ENCODE results near the gene LIPI.

The LIPI gene

DNA sequence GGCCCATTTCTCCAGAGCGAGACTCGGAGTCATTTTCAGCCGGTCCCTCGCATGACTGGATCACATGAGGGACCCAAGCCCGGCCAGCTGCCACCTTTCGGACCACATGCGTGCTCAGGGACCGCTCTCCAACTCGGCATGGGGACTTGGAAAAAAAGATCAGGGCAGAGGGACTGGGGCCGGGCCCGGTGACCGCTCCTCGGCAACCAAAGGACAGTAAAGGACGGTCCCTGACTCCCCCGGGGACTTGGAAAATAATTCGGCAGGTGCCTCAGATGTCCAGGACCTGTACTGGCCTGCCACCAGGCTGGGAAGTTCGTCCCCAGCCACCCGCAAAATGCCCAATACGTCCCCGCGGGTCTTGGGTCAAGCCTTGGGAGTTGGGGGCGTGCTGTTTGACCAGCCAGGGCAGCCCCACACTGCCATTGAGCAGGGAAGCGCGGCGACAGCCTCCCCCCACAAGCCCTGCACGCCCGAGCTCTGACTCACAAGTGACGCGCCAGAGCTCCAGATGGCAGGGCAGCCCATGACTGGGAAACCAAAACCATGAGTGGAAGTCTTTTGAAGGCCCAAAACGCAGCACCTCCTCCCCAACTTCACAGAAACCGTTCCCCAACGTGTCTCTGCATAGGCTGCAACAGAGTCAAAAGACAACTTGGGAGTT lies 134.5 kb downstream of the LIPI start:
- H3K4me3 ChIP-seq (ENCODE audit: low read depth, low read length) = no peak overlapping the region
- no peak for DNase-seq (ENCODE audit: low read depth)
- TF ChIP-seq CTCF (conservative IDR thresholded peaks at IDR 0.05; ENCODE audit: low read depth, low read length) = no peak

DNA sequence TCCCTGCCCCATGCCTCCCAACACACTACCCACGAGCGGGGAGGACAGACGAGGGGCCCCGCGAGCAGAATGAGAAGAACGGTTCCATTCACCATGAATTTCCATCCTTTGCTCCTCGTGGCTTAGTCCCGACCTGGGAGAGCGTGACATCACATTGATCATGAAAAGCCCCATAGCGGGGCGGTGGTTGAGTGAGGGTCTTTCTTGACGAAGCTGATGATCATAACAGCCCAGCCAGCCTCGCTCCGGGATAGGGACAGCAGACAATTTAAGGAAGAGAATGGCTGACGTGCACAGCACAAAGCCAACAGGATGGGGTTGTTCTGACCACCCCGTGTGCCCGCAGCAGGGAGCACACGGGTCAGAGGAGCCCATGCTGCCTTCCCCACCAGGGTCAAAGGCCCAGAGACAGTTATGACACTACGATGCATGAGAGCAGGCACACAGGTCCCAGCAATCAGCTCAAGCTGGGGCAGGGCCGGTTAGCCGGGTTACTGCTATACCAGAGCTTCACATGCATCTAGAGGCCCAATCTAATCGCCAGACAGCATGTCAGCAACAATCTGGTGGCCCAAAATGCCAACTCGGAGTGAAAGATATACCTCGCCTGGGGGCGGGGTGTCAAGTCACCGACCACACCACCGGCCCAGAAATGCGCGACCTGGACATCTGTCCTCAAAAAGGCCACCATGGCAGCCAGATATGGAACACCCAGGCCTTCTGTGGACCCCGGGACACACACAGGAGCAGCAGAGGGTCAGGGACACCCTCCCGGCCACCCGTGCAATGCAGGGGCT lies 135.2 kb downstream of the LIPI start:
- H3K4me3 ChIP-seq (ENCODE audit: low read depth, low read length) = no peak overlapping the region
- TF ChIP-seq CTCF (conservative IDR thresholded peaks at IDR 0.05; ENCODE audit: low read depth, low read length) = no peak
- no peak for DNase-seq (ENCODE audit: low read depth)

DNA sequence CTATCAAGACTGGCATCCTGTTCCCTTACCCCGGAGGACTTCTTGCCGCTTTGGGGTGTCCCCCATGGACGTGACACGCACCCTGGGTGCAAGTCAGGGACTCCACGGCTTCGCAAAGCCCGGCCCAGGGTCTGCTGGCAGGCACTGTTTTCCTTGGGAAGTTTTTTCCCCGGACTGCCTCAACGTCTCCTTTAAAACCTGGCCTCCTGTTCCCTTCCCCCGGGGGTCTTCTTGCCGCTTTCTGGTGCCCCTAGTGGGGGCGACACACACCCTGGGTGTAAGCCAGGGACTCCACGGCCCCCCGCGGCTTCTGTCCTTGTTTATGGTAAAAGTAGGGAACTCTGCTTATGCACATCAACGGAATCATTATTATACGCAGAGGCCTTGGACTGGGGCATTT lies 136.6 kb downstream of the LIPI start:
- no peak overlapping the region for H3K4me3 ChIP-seq (ENCODE audit: low read depth, low read length)
- TF ChIP-seq CTCF (conservative IDR thresholded peaks at IDR 0.05; ENCODE audit: low read depth, low read length) = no peak

GRCh38 chr21:14073615-14074014 lies 137.1 kb downstream of the LIPI start:
- H3K4me3 ChIP-seq (ENCODE audit: low read depth, low read length) = no peak overlapping the region
- TF ChIP-seq CTCF (conservative IDR thresholded peaks at IDR 0.05; ENCODE audit: low read depth, low read length) = no peak
- DNase-seq (ENCODE audit: low read depth) = no peak

More for the DNA sequence above, 136.6 kb downstream of the LIPI start:
- no peak for DNase-seq (ENCODE audit: low read depth)

GRCh38 chr21:14072761-14073535 lies 137.8 kb downstream of the LIPI start:
- TF ChIP-seq CTCF (conservative IDR thresholded peaks at IDR 0.05; ENCODE audit: low read depth, low read length) = no peak
- H3K4me3 ChIP-seq (ENCODE audit: low read depth, low read length) = no peak overlapping the region
- no peak for DNase-seq (ENCODE audit: low read depth)

DNA sequence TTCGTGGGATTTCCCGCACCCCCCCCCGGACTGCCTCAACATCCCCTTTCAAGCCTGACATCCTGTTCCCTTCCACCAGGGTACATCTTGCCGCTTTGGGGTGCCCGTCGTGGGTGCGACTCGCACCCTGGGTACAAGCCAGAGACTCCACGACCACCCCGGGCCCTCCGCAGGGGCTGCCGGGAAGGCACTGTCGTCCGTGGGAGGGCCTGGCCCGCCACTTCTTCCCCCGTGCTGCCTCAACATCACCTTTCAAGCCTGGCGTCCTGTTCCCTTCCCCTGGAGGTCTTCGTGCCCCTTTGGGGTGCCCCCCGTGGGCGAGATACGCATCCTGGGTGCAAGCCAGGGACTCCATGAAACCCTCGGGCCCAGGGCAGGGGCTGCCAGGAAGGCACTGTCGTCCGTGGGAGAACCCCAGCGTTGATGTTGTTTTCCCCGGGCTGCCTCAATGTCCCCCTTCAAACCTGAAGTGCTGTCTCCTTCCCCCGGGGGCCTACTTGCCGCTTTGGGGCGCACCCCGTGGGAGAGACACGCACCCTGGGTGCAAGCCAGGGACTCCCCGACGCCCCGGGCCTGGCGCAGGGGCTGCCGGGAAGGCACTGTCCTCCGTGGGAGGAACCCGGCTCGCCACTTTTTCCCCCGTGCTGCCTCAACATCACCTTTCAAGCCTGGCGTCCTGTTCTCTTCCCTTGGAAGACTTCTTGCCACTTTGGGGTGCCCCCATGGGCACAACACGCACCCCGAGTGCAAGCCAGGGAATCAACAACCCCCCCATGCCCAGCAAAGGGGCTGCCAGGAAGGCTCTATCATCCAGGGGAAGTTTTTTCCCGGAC lies 138.6 kb downstream of the LIPI start:
- no peak overlapping the region for H3K4me3 ChIP-seq (ENCODE audit: low read depth, low read length)
- no peak for DNase-seq (ENCODE audit: low read depth)
- TF ChIP-seq CTCF (conservative IDR thresholded peaks at IDR 0.05; ENCODE audit: low read depth, low read length) = no peak

Data from choroid plexus epithelial cell (primary cell).